Raji (cell line): Measurements from ENCODE around the gene SHTN1.

Source experiments
- POLR2A ChIP-seq: IDR thresholded peaks from 2 replicates; pipeline ENCODE4 v1.6.1; 2011; ENCODE audit warnings: low read depth, low read length, control low read depth; ENCODE audit not compliant: insufficient read depth

Gene SHTN1

DNA sequence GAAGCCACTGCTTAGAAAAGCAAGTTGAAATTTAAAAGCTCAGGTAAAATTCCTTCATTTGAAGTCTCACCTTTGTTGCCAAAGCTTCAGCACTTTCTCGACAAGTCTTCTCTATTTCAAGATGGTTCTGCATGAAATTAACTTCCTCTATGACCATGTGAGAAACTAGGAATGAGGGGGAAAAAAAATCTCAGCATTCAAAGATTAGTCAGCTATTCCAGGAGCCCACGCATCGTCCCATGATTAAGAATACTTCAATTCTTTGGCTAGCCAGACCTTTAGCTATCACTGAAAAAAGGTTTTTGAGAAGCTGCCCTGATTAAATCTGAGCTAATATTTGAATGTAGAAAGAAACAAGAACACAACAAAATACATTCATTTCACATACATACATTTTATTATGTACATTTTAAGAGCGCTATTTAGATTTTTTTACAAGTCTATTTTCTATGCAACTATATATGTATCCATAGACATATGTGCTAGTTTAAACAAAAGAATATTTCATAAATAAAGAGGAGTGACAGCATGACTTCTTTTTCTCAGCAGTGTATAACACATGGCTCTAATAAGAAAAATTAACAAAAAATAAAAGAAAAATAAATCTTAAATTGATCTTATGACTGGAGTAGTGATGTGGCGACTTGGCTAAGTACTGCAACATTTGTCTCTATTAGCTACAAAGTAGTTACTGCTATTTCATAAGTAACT, 44.8 kb downstream of the SHTN1 start:
- no peak for TF ChIP-seq POLR2A

DNA sequence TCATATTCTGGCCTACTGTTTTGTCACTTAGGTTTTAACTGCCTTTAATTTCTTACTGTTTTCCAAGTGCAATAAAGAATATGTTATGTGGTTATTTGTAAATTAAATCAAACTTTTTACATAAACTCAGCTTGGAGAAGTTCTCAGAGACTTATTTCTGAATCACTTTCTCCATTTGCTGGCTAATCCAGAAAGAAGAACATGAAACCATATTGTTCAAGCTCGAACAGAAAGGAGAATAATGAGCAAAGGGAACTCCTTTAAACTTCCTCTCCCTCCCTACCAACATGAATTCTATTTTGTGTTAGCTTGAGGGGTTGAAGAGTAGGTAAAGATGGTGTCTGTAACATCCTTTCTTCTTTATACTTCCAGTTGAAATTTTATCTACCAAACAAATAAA, 52.3 kb downstream of the SHTN1 start:
- no peak for TF ChIP-seq POLR2A

DNA sequence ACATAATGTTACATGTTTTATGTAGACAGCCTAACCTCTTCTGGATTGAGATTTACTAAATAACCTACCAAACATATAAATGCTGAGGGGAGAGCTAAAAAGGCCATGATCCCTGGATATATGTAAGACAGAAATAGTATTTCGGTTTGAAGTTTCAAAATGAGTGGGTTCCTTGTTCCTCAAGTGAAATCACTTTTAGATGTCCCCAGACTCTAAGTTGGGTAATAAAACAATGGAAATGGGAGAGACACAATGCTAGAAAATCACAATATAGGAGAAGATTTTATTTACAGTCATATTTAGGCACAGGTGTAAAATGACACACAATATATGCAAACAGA, 56.5 kb downstream of the SHTN1 start:
- no peak for TF ChIP-seq POLR2A

DNA sequence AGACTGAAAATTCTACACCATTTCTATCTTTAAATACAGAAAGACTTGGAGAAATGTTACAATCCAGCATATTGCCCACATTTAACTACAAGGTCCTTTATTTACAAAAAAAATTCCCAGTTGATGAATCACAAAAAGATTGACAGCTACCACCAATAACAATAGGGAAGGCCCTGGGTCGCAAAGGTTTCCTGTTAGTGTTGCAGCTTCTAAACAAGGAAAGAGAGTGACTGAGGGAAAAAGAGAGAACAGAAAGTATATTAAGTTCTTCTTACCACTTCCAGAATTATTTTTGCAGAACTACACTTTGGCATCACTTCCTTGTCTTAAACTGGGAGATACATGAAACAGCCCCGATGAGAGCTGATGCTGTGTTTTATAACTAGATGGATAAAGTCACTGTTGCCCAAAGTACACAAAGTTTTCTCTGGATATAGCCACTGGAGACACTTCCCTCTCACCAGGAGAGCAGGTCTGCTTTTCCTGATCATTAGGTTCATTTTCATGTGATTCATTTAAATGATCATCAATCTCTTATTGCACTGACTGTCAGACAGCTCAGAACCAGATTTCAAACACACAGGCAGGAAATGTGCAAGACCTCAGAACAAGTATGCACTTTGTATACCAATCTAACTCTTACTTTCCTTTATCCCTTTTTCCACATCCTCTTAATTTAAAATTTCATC, 57.0 kb downstream of the SHTN1 start:
- TF ChIP-seq POLR2A: no peak

DNA sequence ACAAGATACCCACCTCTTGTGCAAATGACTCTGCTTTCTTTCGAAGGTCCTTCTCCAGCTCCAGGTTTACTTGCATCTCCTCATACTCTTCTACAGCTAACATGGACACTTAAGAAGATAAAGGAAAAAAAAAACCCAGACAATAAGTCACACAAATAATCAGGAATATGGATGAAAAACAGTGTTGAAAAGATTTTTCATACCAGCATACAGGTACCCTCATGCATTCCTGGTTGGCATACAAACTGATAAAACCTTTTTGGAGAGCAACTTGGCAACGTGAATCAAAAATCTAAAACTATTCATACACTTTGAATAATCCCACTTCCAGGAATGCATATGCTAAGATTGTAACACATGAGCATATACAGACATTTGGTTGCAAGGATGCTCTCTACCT, 60.1 kb downstream of the SHTN1 start:
- TF ChIP-seq POLR2A: no peak

DNA sequence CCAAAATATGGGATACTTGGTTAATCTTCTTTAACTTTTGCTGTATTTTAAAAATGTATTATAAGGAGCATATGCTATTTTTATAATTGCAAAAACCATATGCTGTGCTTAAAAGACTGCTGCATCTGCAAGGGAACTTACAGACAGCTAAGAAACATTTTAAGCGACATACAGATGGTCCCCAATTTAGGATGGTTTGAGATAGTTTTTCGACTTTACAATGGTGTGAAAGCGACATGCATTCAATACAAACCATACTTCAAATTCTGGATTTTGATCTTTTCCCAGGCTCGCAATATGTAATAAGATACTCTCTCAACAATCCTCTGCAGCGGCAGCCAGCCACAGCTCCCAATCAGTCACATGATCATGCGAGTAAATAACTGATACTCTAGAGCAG, 73.2 kb downstream of the SHTN1 start:
- TF ChIP-seq POLR2A: no peak

DNA sequence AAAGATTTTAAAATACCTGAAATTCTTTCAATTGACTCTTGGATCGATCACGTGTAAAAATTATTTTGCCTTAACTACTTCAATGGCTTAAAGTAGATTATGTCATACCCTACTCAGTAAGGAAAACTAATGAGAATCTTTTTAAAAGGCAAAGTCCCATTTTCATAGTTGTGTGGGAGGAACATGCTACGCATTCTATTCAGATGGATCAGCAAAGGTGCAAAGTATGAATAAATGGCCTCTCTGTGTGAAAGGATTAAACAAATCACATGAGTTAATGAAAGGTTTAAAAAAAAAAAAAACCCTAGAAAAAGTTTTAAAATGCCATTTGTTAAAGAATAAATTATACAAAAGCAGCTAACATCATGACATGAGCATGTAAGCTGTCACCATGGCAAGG, 78.6 kb downstream of the SHTN1 start:
- no peak for TF ChIP-seq POLR2A

DNA sequence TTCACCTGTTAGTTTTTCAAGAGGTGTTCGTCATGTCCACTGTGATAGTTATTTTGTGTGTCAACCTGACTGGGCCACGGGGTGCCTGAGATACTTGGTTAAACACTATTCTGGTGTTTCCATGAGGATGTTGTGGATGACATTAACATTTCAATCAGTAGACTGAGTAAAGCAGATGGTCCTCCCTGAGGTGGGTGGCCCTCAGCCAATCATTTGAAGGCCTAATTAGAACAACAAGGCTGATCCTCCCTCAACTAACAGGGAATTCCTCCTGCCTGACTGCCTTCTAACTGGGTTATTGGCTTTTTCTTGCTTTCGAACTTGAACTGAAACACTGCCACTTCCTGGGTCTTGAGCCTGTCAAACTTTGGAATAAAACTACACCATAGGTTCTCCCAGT, 79.9 kb downstream of the SHTN1 start:
- TF ChIP-seq POLR2A: no peak

DNA sequence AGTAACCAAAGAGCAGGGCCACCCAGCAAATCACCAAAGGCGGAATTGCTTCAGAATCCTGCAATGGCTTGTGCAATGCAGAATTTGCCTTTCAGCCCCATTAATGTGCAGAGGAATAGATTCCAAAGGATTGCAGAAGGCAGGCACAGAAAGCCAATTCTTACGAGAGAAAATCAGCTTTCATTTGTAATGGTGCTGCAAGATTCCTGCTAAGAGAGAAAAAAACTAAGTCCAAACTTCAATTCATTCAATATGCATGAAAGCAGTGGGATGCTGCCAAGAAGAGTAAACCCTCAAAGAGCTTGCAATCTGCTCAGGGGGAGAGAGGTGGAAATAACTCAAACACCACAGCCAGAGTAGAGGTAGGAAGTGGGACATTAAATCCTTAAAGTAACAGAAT, 85.3 kb downstream of the SHTN1 start:
- TF ChIP-seq POLR2A: no peak

DNA sequence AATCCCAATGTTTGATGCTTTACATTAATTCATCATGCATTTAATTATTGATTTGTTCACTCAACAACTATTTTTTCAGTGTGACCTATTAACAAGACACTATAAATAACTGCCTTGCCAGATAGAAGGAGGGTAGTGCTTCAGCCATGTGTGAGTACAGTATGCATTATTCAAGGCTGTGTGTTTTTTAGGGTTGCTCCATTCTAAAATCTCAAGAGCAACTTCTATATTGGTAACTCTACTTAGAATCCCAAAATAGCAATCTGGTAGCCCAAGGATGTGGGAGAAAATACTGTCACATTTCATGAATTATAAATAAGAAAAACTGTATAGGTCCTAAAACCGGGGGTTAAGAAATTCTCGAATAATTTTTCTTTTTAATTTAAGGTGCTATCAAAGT, 85.8 kb downstream of the SHTN1 start:
- no peak for TF ChIP-seq POLR2A

DNA sequence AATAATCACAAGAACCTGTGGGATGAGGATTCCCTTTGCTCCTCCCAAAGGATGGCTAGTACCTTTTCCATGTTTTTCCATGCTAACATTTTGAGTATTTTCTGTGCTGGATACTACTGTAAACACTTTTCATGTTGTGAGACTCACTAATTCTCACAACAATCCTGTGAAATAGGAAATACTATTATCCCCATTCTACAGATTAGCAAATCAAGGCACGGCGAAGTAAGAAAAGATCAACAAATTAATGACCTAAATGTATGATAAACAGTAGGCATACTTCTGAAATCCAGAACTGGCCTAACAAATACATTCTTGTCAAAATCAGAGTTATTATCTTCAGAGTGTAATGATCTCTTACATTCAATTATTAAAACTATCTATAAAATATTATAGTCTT, 86.4 kb downstream of the SHTN1 start:
- no peak for TF ChIP-seq POLR2A

DNA sequence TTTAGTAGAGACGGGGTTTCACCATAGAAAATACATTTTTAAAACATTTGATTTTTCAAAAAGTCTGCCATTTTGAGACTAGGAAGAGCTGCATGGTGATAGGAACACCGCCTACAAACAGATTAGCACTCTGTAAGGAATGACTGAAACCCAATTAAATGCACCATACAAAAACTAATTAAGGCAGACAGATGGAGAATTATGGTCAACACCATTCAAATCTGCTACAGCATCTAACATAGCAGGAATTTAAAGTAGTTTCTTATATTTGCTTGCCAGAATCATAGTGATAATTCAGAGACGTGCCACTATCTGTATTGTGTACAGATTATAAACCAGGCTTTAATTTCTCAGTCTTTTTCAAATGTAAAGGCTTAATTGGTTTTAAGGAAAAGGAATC, 87.5 kb downstream of the SHTN1 start:
- TF ChIP-seq POLR2A: no peak

DNA sequence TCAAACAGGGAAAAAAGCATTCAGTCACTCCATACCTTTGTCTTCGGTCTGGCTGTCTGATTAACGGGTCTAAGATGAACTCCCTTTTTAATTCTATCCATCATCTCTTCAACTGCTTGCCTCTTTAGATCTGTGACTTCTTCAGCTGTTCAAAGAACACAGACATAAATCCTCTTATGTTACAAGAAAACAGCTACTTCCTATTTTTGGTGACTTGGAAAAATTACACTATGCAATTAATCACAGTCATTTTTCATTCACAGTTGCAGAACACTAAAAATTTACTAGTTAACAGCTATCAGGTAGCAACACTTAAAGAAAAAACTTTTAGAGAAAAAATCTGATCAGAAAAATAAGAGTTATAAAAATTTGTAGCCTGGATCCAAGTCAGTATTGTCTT, 89.6 kb downstream of the SHTN1 start:
- TF ChIP-seq POLR2A: no peak

DNA sequence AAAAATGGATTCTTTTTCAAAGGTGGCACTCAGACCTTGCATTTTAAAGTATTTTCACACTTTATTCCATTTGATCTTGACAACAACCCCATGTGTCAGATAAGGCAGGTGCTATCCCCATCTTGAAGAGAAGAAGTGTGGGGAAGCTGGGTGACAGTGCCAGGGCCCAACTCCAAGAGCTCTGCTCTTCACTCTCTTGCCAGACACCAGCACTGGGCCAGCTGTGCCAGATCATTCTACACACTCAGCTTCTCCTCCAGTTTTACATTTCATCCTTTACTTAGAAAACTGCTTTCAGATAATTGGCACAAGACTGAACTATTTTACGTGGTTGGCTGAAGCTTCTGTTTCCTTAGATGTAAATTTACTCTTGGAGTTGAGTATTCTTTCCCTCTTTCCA, 91.3 kb downstream of the SHTN1 start:
- TF ChIP-seq POLR2A: no peak

DNA sequence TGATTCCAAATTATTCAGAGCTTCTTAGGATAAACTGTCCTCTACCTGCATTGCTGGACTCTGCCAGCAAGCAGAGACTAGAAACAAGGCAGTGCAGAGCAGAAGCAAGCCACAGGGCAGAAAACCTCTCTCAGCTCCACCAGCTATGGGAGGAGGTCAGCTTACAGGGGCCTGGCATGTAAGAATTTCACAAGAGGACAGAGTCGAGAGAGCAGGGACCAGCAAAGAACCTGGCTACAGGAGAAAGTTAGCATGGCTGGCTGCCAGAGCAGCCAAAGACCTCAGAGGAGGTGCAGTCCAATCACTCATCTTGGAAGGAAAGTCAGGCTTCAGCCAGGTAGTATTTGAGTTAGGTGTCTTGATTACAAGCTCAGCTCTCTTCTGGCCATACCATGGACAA, 92.8 kb downstream of the SHTN1 start:
- no peak for TF ChIP-seq POLR2A

DNA sequence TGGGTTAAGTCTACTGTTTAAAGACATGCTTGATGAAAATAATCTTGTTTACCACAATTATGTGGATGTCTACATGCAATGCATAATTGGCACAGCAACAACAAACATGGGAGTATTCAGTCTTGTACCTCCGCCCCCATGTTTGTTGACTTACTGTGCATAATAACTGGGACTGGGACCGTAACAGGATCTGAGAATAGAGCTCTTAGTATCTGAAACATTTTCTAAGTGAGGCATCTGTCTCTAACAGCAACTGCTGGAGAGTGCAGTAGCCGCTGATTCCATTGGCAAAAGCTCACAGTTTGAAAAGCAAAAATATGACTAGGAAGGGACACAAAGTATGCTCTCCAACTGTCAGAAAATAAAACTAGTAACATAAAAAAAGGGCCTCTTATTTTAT, 94.1 kb downstream of the SHTN1 start:
- TF ChIP-seq POLR2A: no peak

DNA sequence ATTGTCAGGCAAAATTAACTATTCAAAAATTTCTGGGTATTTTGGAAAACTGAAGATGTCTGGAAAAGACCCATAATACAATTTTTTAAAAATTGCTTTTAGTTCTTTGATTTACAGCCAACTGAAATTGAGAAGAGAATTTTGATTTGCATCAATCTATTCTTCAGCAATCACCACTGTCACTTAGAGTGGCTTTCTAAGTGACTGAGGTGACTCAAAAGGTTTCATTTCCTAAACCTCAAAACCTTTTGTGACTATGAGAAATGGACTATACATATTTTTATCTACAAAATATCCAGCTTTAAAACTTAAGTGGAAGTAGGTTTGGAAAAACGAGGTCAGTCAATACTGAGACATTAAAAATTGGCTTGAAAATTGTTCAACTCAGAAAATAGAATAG, 95.7 kb downstream of the SHTN1 start:
- no peak for TF ChIP-seq POLR2A
